ENCODE measurements around the gene HOXD10. TPM values are rescaled to one million over a fixed set of nuclear protein-coding genes. Genes with fewer than 3 reads are reported as not detected.
A peak's percentile ranks its signal among the peaks of the same experiment; 100 is the strongest.

HOXD10 gene
- total RNA-seq, 1 donor, result 58.7 TPM

DNA sequence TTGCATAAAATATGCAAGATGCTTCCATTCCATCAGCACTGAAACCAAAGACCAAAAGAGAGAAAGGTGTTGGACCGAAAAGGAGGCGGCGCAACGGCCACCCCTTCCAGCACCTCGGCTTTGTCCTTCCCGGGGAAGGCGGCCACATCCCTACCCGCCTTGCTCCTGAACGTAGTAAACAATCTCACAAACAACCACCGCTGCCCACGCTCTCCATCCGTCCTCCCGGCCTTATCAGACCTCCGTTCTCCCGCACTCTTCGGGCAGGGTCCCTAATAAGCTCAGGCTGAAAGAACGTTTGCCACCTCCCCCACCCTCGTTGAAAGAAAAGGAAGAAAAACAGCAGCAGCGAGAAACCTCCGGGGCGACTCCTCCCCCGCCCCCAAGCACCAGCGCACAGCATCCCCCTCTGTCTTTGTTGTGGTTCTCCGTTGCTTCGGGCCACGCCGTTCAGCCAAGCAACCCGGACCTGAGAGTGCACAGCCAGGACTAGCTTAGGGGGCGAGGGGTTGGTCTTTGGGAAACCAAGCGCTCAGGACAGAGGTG lies 37.2 kb upstream of the HOXD10 start:
- DNase-seq (ENCODE audit: low read depth), result no peak
- H3K4me3 ChIP-seq (ENCODE audit: low read depth, low read length), result no peak overlapping the region
- no peak for TF ChIP-seq CTCF (IDR thresholded peaks at IDR 0.05; ENCODE audit: insufficient read depth, low read depth, low read length)

- peak; percentile 28 for DNase-seq (ENCODE audit: low read depth)
- H3K4me3 ChIP-seq (ENCODE audit: low read depth, low read length), result no peak overlapping the region
Observed at GRCh38 chr2:176079831-176080539, 36.6 kb upstream of the HOXD10 start.

DNA sequence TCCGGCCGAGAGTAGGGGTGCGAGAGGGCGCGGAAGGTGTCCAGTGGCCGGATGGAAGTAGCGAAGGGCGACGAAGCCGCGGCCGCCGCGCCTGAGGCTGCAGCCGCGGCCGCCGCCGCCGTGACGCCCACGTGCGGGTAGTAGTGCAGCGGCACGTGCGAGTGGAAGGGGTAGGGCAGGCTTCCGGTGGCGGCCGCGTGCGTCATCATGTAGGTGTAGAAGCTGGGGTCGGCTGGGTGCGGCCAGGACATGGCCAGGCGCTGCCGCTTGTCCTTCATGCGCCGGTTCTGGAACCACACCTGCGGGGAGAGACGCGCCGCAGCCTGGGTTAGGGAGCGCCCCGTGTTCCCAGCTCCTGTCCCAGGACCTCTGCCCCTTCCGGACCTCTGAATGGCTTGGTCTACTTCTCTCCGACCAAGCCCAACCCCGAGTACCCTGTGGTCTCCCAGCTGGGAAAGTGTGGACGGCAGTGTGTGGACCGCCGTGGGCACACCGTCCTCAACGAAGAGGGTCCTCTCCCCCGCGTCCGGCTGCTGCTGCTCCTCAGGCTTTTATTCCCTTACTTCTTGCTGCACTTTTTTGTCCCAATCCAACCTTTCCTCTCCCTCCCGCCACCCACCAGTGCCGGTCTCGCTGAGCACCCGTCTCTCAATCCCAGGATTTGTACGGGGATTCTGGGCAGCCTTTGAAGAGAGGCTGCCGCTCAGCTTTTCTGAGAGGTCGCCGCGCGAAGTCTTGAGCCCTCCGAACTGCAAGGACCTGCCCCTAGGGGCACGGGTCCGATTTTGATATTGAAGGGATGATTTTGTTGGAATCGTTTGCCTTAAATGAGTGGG lies 35.8 kb upstream of the HOXD10 start:
- no peak for DNase-seq (ENCODE audit: low read depth)
- H3K4me3 ChIP-seq (ENCODE audit: low read depth, low read length), result no peak overlapping the region
- TF ChIP-seq CTCF (IDR thresholded peaks at IDR 0.05; ENCODE audit: insufficient read depth, low read depth, low read length), result no peak

More at GRCh38 chr2:176079831-176080539, 36.6 kb upstream of the HOXD10 start:
- TF ChIP-seq CTCF (IDR thresholded peaks at IDR 0.05; ENCODE audit: insufficient read depth, low read depth, low read length), result peak; percentile 65

- no peak for TF ChIP-seq CTCF (IDR thresholded peaks at IDR 0.05; ENCODE audit: insufficient read depth, low read depth, low read length)
- DNase-seq (ENCODE audit: low read depth), result no peak
- no peak overlapping the region for H3K4me3 ChIP-seq (ENCODE audit: low read depth, low read length)
Observed at GRCh38 chr2:176081376-176081836, 35.2 kb upstream of the HOXD10 start.

DNA sequence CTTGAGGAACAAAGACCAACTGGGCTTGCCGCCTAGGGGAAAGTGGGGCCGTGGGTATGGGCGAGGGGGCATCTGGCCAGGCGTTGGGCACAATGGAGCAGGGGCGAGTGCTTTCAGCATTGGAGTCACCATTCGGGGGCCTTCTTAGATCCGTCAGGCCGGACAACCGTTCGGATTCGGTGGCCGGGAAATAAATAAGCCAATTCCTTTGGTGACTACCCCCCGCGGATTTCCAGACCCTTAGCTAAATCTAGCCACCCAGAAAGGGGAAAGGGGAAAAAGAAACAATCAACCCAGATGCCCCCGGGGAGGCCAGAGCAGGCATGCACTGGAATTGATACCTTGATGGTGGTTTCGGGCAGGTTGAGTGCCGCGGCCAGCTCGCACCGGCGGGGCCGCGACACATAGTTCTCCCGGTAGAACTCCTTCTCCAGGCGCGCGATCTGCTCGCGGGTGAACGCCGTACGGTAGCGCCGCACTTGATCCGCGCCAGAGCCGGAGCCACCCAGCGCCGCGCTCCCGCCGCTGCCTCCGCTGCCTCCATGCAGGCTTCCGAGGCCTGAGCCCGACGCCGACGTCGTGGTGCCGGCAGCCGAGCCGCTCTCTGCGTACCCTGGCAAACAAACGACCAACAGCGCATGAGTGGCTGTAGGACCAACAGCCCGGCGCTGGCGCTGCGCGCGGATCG lies 34.6 kb upstream of the HOXD10 start:
- no peak overlapping the region for H3K4me3 ChIP-seq (ENCODE audit: low read depth, low read length)
- no peak for TF ChIP-seq CTCF (IDR thresholded peaks at IDR 0.05; ENCODE audit: insufficient read depth, low read depth, low read length)
- DNase-seq (ENCODE audit: low read depth), result no peak

- no peak overlapping the region for H3K4me3 ChIP-seq (ENCODE audit: low read depth, low read length)
- no peak for TF ChIP-seq CTCF (IDR thresholded peaks at IDR 0.05; ENCODE audit: insufficient read depth, low read depth, low read length)
- no peak for DNase-seq (ENCODE audit: low read depth)
Observed at GRCh38 chr2:176082525-176082823, 34.1 kb upstream of the HOXD10 start.

All from fibroblast of villous mesenchyme (primary cell).